ENCODE measurements around the gene MED29. TPM values are rescaled to one million over a fixed set of nuclear protein-coding genes. Genes with fewer than 3 reads are reported as not detected.

MED29 gene
- total RNA-seq, 1 experiment from 2014 or later: 32.0 TPM

- no peaks in the 10 kb centered on the region for H3K4me1 ChIP-seq (ENCODE audit: control insufficient read depth in 1 of 2, insufficient read depth in 2 of 2, low read length in 2 of 2)
- ChIA-PET POLR2A (interaction anchor here (0.5 kb wide), 1 partner anchor 53 kb away, joined by 3 read pairs; no protein-coding TSS in a partner anchor), RAD21 (ENCODE audit: low non-redundant PET in 1 of 2, low total read pairs in 2 of 2, uncharacterized antibody in 2 of 2, unreplicated experiment in 2 of 2) (no interaction called here), CTCF (interaction anchor here (1.4 kb wide), 1 partner anchor 14 kb away, joined by 4 read pairs; the partner anchor contains the start of gene SAMD4B)
- peaks cover 26% of the 10 kb centered on the region for H3K79me2 ChIP-seq (ENCODE audit: insufficient read depth, low read length)
- DNase-seq (ENCODE audit: low read depth, low spot score) (no peak), ATAC-seq (no peak)
- BruUV-seq (replicated peaks): no TSS peak
- no peak overlapping the region for H3K27ac ChIP-seq (ENCODE audit: low read depth, low read length)
- no peak overlapping the region for H3K4me3 ChIP-seq (replicated peaks in 1 of 2; ENCODE audit: low read depth in 1 of 2, low read length in 2 of 2)
- H3K9ac ChIP-seq (ENCODE audit: low read length): no peak overlapping the region
- H4K20me1 ChIP-seq (ENCODE audit: insufficient read depth): no peaks in the 10 kb centered on the region
- peaks cover 42 to 73% of the 10 kb centered on the region in 2 experiments; a peak in 3 of 4 replicates for H3K36me3 ChIP-seq (ENCODE audit: control insufficient read depth in 1 of 2, insufficient read depth in 2 of 2, low read length in 2 of 2)
- no peaks in the 10 kb centered on the region for H3K27me3 ChIP-seq (ENCODE audit: insufficient read depth, low read length)
- H2AFZ ChIP-seq (ENCODE audit: low read depth, low read length, poor library complexity, severe bottlenecking): no peak overlapping the region
- TF ChIP-seq ELF1 (IDR thresholded peaks at IDR 0.05; ENCODE audit: borderline replicate concordance, low read depth): no peak
- TF ChIP-seq EZH2 (IDR thresholded peaks at IDR 0.05): no peak
- no peak for TF ChIP-seq CTCF (IDR thresholded peaks at IDR 0.05 in 2 of 3, conservative IDR thresholded peaks at IDR 0.05 in 1 of 3; ENCODE audit: borderline replicate concordance in 1 of 3, insufficient read depth in 1 of 3, low read depth in 2 of 3, low read length in 2 of 3)
- TF ChIP-seq TCF7L2 (IDR thresholded peaks at IDR 0.05; ENCODE audit: borderline replicate concordance, extremely low read depth, insufficient read depth, insufficient read length): no peak
- no peak for TF ChIP-seq FOSL1 (IDR thresholded peaks at IDR 0.05; ENCODE audit: low read depth)
- no peak for TF ChIP-seq MAX (IDR thresholded peaks at IDR 0.05)
- no peak for TF ChIP-seq SRF (IDR thresholded peaks at IDR 0.05; ENCODE audit: low read depth)
- no peak for TF ChIP-seq SP1 (IDR thresholded peaks at IDR 0.05; ENCODE audit: low read depth)
- no peak for TF ChIP-seq ZNF274 (IDR thresholded peaks at IDR 0.05; ENCODE audit: low read depth, low read length)
- TF ChIP-seq CEBPB (IDR thresholded peaks at IDR 0.05; ENCODE audit: low read depth): no peak
- TF ChIP-seq JUND (IDR thresholded peaks at IDR 0.05): no peak
- TF ChIP-seq SIN3A (IDR thresholded peaks at IDR 0.05; ENCODE audit: low read depth): no peak
- TF ChIP-seq REST (IDR thresholded peaks at IDR 0.05; ENCODE audit: low read depth): no peak
- TF ChIP-seq POLR2AphosphoS5 (IDR thresholded peaks at IDR 0.05; ENCODE audit: low read depth, low read length): no peak
- no peaks in the 10 kb centered on the region for H3K9me3 ChIP-seq (ENCODE audit: control insufficient read depth in 1 of 2, insufficient read depth in 1 of 2, low read depth in 1 of 2, low read length in 2 of 2)
- H3K9me2 ChIP-seq (ENCODE audit: insufficient read depth): no peaks in the 10 kb centered on the region
- no peak overlapping the region for H3K4me2 ChIP-seq (ENCODE audit: low read length)
- intact Hi-C loops (cut with micrococcal nuclease): no loop called here
Observed at GRCh38 chr19:39356073-39356472, 35.1 kb upstream of the MED29 start.
